K562 (cell line): ENCODE measurements around the gene GPN1. TPM values are rescaled to one million over a fixed set of nuclear protein-coding genes. Genes with fewer than 3 reads are reported as not detected.
A peak's percentile ranks its signal among the peaks of the same experiment; 100 is the strongest.

ENCODE experiments used
- FOS ChIP-seq: IDR thresholded peaks from 3 replicates; pipeline ENCODE4 v1.6.1; 2011; ENCODE audit not compliant: insufficient read length; ENCODE audit errors: extremely low read depth
- KAT8 ChIP-seq: fragments of 450-650 bp; IDR thresholded peaks from 2 replicates; pipeline ENCODE4 v1.6.1; 2016; ENCODE audit warnings: low read depth, mild to moderate bottlenecking
- NUFIP1 ChIP-seq: fragments of 450-650 bp; IDR thresholded peaks from 2 replicates; pipeline ENCODE4 v1.6.1; 2018; ENCODE audit not compliant: partially characterized antibody
- SREBF2 ChIP-seq: sonication (generic); formaldehyde crosslinking; IDR thresholded peaks from 2 replicates; pipeline ENCODE4 v1.4.0; 2020; ENCODE audit warnings: mild to moderate bottlenecking, missing genetic modification reagents
- ZBTB1 ChIP-seq: sonication (generic); formaldehyde crosslinking; IDR thresholded peaks from 2 replicates; pipeline ENCODE4 v1.8.1; 2023; ENCODE audit warnings: missing genetic modification reagents, low read depth, mild to moderate bottlenecking, borderline replicate concordance
- ZNF431 ChIP-seq: sonication (generic); formaldehyde crosslinking; IDR thresholded peaks from 2 replicates; pipeline ENCODE4 v1.8.0; 2022; ENCODE audit warnings: mild to moderate bottlenecking, missing genetic modification reagents
- polyA plus RNA-seq, 8 experiments: library from polyadenylated mRNA; depleted of rRNA in 4 of 8; stranded (reverse) in 5 of 8; unstranded in 3 of 8; fragments of >200 nt; fragmentation: Nextera tagmentation in 2 of 8; fragmentation: Illumina TruSeq in 1 of 8; extraction: Ambion mirVana in 2 of 8; extraction: Trizol in 1 of 8; gene quantifications; 2 replicates each; pipeline versions ENCODE4 v1.2.1 to v1.2.3, GENCODE V29; 2011 to 2014; ENCODE audit warnings: inconsistent platforms in 1 of 8, missing spikeins in 1 of 8
- total RNA-seq, 7 experiments: library from RNA; depleted of rRNA in 6 of 7; stranded (reverse); fragments of >200 nt in 6 of 7; fragmentation: Illumina TruSeq in 2 of 7; extraction: Trizol in 2 of 7; gene quantifications; 2 replicates each; pipeline versions ENCODE4 v1.2.1 to v1.2.3, GENCODE V29; 2011 to 2021; ENCODE audit warnings: low replicate concordance in 1 of 7
- TF ChIP-seq, protein P1 (sequence below): sonication (generic); formaldehyde crosslinking; IDR thresholded peaks from 2 replicates; pipeline ENCODE4 v1.8.0; 2023; ENCODE audit warnings: missing genetic modification reagents, mild to moderate bottlenecking, borderline replicate concordance
- TF ChIP-seq, protein P2 (sequence below): sonication (generic); formaldehyde crosslinking; IDR thresholded peaks from 2 replicates; pipeline ENCODE4 v1.8.0; 2023; ENCODE audit warnings: mild to moderate bottlenecking, missing genetic modification reagents
- TF ChIP-seq, protein P3 (sequence below): fragments of 250-450 bp; sonication (Bioruptor Pico); IDR thresholded peaks from 2 replicates; pipeline ENCODE4 v1.5.0; 2022; ENCODE audit warnings: mild to moderate bottlenecking

GPN1 gene
- total and polyA plus RNA-seq, 9 of the 15 experiments (the other 6 are each of a cell fraction or from before 2014, with no cell fraction given) = 23.4 to 171 (median 48.2) TPM

DNA sequence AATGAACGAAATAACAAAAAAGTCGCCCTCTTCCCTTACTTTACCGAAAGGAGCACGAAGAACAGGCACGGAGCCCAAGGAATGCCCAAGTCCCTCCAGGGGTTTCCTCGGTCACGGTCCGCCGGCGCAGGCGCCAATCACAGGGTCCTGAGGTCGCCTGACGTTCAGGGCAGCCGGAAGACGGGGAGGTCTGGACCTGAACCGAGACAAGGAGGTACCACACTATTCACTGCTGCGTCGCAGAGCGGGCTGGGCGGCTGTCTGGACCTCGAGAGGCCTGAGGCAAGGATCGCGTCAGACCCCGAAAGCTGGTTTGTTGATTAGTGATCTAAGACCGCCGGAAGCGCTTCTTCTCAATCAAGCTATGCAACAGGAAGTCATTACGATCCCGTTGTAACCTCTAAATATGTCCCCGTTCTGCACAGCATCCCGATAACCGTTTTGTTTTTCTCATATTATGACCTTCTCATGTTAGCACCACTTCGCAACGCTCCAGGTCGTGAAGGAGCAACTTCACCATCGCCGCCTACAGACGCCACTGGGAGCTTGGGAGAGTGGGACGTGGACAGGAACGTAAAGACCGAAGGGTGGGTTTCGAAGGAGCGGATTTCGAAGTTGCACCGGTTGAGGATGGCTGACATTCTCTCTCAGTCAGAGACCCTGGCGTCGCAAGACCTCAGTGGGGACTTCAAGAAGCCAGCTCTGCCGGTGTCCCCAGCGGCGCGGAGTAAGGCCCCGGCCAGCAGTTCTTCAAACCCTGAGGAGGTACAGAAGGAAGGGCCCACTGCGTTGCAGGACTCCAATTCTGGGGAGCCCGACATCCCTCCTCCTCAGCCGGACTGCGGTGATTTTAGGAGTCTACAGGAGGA lies 34.7 kb downstream of the GPN1 start, which contains the start of the genes SLC4A1AP and SUPT7L (continued):
- TF ChIP-seq, protein P1, sequence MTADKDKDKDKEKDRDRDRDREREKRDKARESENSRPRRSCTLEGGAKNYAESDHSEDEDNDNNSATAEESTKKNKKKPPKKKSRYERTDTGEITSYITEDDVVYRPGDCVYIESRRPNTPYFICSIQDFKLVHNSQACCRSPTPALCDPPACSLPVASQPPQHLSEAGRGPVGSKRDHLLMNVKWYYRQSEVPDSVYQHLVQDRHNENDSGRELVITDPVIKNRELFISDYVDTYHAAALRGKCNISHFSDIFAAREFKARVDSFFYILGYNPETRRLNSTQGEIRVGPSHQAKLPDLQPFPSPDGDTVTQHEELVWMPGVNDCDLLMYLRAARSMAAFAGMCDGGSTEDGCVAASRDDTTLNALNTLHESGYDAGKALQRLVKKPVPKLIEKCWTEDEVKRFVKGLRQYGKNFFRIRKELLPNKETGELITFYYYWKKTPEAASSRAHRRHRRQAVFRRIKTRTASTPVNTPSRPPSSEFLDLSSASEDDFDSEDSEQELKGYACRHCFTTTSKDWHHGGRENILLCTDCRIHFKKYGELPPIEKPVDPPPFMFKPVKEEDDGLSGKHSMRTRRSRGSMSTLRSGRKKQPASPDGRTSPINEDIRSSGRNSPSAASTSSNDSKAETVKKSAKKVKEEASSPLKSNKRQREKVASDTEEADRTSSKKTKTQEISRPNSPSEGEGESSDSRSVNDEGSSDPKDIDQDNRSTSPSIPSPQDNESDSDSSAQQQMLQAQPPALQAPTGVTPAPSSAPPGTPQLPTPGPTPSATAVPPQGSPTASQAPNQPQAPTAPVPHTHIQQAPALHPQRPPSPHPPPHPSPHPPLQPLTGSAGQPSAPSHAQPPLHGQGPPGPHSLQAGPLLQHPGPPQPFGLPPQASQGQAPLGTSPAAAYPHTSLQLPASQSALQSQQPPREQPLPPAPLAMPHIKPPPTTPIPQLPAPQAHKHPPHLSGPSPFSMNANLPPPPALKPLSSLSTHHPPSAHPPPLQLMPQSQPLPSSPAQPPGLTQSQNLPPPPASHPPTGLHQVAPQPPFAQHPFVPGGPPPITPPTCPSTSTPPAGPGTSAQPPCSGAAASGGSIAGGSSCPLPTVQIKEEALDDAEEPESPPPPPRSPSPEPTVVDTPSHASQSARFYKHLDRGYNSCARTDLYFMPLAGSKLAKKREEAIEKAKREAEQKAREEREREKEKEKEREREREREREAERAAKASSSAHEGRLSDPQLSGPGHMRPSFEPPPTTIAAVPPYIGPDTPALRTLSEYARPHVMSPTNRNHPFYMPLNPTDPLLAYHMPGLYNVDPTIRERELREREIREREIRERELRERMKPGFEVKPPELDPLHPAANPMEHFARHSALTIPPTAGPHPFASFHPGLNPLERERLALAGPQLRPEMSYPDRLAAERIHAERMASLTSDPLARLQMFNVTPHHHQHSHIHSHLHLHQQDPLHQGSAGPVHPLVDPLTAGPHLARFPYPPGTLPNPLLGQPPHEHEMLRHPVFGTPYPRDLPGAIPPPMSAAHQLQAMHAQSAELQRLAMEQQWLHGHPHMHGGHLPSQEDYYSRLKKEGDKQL = no peak
- peak; percentile 82 for TF ChIP-seq KAT8
- TF ChIP-seq, protein P2, sequence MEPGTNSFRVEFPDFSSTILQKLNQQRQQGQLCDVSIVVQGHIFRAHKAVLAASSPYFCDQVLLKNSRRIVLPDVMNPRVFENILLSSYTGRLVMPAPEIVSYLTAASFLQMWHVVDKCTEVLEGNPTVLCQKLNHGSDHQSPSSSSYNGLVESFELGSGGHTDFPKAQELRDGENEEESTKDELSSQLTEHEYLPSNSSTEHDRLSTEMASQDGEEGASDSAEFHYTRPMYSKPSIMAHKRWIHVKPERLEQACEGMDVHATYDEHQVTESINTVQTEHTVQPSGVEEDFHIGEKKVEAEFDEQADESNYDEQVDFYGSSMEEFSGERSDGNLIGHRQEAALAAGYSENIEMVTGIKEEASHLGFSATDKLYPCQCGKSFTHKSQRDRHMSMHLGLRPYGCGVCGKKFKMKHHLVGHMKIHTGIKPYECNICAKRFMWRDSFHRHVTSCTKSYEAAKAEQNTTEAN (CRISPR knock-in tag) = no peak
- no peak; the same call in 1 of the 2 replicates for TF ChIP-seq ZNF431
- TF ChIP-seq FOS = no peak
- TF ChIP-seq, protein P3, sequence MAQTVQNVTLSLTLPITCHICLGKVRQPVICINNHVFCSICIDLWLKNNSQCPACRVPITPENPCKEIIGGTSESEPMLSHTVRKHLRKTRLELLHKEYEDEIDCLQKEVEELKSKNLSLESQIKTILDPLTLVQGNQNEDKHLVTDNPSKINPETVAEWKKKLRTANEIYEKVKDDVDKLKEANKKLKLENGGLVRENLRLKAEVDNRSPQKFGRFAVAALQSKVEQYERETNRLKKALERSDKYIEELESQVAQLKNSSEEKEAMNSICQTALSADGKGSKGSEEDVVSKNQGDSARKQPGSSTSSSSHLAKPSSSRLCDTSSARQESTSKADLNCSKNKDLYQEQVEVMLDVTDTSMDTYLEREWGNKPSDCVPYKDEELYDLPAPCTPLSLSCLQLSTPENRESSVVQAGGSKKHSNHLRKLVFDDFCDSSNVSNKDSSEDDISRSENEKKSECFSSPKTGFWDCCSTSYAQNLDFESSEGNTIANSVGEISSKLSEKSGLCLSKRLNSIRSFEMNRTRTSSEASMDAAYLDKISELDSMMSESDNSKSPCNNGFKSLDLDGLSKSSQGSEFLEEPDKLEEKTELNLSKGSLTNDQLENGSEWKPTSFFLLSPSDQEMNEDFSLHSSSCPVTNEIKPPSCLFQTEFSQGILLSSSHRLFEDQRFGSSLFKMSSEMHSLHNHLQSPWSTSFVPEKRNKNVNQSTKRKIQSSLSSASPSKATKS (CRISPR knock-in tag) = 0 out of 2 replicates have a peak, but pooled peaks have one; percentile 72
- peak; percentile 33; the same call in 1 of the 2 replicates for TF ChIP-seq ZBTB1 (CRISPR knock-in tag)
- no peak for TF ChIP-seq NUFIP1
- TF ChIP-seq SREBF2 (CRISPR knock-in tag) = peak; percentile 63; the same call in 1 of the 2 replicates
